ENCODE results near the gene HRH1. TPM values are rescaled to one million over a fixed set of nuclear protein-coding genes. Genes with fewer than 3 reads are reported as not detected.

HRH1 gene
- total RNA-seq, 4 donors from 2014 or later: 0.75 to 1.2 (median 0.98) TPM

- no peak for DNase-seq
- Histone ChIP-seq H3K4me1 (no peaks in the 10 kb centered on the region), H3K9me3 (peaks cover 0 to 6% (median 0%) of the 10 kb centered on the region in 3 donors), H3K4me3 (no peak overlapping the region), H3K27me3 (no peaks in the 10 kb centered on the region), H3K27ac (no peak overlapping the region), H3K36me3 (no peaks in the 10 kb centered on the region)
- intact Hi-C loops (cut with DNase I; ENCODE audit: low total_unique reads) (no loop called here), in situ Hi-C loops (cut with MboI; ENCODE audit: low sequenced_read_pairs in 4 of 4) (no loop called here)
- TF ChIP-seq CTCF (IDR thresholded peaks at IDR 0.05 in 4 of 5, conservative IDR thresholded peaks at IDR 0.05 in 1 of 5): no peak
- no peak for TF ChIP-seq POLR2A (IDR thresholded peaks at IDR 0.05)
- ATAC-seq: no peak
Measured at GRCh38 chr3:11117591-11117990, 36.7 kb upstream of the HRH1 start.

- DNase-seq (no peak), ATAC-seq (peak in 1 of 2 donors; percentile 30)
- no peaks in the 10 kb centered on the region for H3K4me1 ChIP-seq
- no peaks in the 10 kb centered on the region for H3K36me3 ChIP-seq
- H3K4me3 ChIP-seq: no peak overlapping the region
- intact Hi-C loops (cut with DNase I; ENCODE audit: low total_unique reads): no loop called here
- TF ChIP-seq POLR2A (IDR thresholded peaks at IDR 0.05) (no peak), CTCF (IDR thresholded peaks at IDR 0.05 in 4 of 5, conservative IDR thresholded peaks at IDR 0.05 in 1 of 5) (no peak)
- no peaks in the 10 kb centered on the region for H3K27me3 ChIP-seq
- H3K27ac ChIP-seq: no peak overlapping the region
- H3K9me3 ChIP-seq: peaks cover 0 to 9% (median 0%) of the 10 kb centered on the region in 3 donors
- in situ Hi-C loops (cut with MboI; ENCODE audit: low sequenced_read_pairs in 4 of 4): no loop called here
Measured at GRCh38 chr3:11118181-11118682, 36.1 kb upstream of the HRH1 start.

- intact Hi-C loops (cut with DNase I; ENCODE audit: low total_unique reads) (no loop called here), in situ Hi-C loops (cut with MboI; ENCODE audit: low sequenced_read_pairs in 4 of 4) (no loop called here)
- no peak for TF ChIP-seq POLR2A (IDR thresholded peaks at IDR 0.05)
- Histone ChIP-seq H3K4me3 (no peak overlapping the region), H3K36me3 (no peaks in the 10 kb centered on the region), H3K27ac (no peak overlapping the region), H3K27me3 (no peaks in the 10 kb centered on the region), H3K4me1 (no peaks in the 10 kb centered on the region), H3K9me3 (peaks cover 0 to 9% (median 0%) of the 10 kb centered on the region in 3 donors)
- DNase-seq: no peak
- ATAC-seq: no peak
Measured at GRCh38 chr3:11120091-11120805, 34.0 kb upstream of the HRH1 start.

GRCh38 chr3:11126653-11127052, 27.6 kb upstream of the HRH1 start:
- Histone ChIP-seq H3K27ac (no peak overlapping the region), H3K4me1 (no peaks in the 10 kb centered on the region), H3K4me3 (no peak overlapping the region), H3K27me3 (no peaks in the 10 kb centered on the region), H3K36me3 (no peaks in the 10 kb centered on the region), H3K9me3 (peaks cover 0 to 9% (median 0%) of the 10 kb centered on the region in 3 donors)
- no peak for TF ChIP-seq POLR2A (IDR thresholded peaks at IDR 0.05)
- TF ChIP-seq CTCF (IDR thresholded peaks at IDR 0.05 in 4 of 5, conservative IDR thresholded peaks at IDR 0.05 in 1 of 5): no peak
- no peak for DNase-seq
- ATAC-seq: no peak
- intact Hi-C loops (cut with DNase I; ENCODE audit: low total_unique reads): no loop called here
- in situ Hi-C loops (cut with MboI; ENCODE audit: low sequenced_read_pairs in 4 of 4): no loop called here

GRCh38 chr3:11128682-11129632, 25.3 kb upstream of the HRH1 start:
- intact Hi-C loops (cut with DNase I; ENCODE audit: low total_unique reads) (no loop called here), in situ Hi-C loops (cut with MboI; ENCODE audit: low sequenced_read_pairs in 4 of 4) (no loop called here)
- H3K9me3 ChIP-seq: no peaks in the 10 kb centered on the region
- H3K27me3 ChIP-seq: no peaks in the 10 kb centered on the region
- H3K4me1 ChIP-seq: no peaks in the 10 kb centered on the region
- ATAC-seq (no peak), DNase-seq (no peak)
- H3K27ac ChIP-seq: no peak overlapping the region
- H3K4me3 ChIP-seq: no peak overlapping the region
- TF ChIP-seq CTCF (IDR thresholded peaks at IDR 0.05 in 4 of 5, conservative IDR thresholded peaks at IDR 0.05 in 1 of 5) (no peak), POLR2A (IDR thresholded peaks at IDR 0.05) (no peak)
- H3K36me3 ChIP-seq: no peaks in the 10 kb centered on the region
